A549 treated with CpdA at 1 μM for 4 hours (cell line): ENCODE results near the gene ZC3H8. TPM values are rescaled to one million over a fixed set of nuclear protein-coding genes. Genes with fewer than 3 reads are reported as not detected.

ENCODE experiments used
- total RNA-seq: library from RNA; stranded (reverse); fragments of 200-300 nt; extraction: Qiagen RNA extraction; gene quantifications from 5 replicates; pipeline ENCODE4 v1.2.3, GENCODE V29; 2022; ENCODE audit warnings: low read depth

The ZC3H8 gene
- 14.2 to 19.0 TPM (median 15.8 TPM) in 5 replicates for total RNA-seq

DNA sequence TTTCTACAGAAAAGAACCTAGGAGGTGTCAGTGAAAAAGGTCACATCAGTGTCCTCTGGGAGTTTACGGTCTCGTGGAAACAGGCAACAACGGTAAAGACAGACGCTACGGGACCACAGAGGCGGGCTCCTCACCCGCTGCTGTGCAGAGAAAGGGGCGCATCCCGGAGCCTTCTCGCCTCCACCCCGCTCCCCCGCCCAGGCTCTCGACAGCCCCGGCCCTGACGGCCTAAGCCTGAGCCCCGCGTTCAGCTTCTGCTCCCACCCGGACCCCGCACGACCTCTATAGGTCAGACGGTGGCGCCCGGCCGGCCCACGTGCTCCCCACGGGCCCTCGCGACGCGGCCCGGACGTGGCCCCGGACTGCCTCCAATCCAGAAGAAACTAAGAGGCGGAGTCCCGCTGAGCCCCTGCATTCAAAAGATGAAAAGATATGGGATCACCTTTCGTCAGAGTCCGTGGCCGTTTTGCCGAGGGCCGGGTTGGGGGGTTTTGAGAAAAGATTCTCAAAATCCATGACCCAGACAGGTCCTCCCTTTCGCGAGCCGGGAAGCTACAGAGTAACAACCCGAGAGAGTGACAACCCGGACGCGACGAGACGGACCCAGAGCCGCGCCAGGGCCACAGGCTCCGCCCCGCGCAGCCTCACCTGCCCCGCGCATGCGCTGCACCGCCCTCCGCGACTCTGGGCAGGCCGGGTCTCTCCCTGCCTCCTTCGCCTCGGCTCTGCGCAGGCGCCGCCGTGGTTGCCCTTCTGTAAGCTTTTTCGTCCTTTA, at the start of gene ZC3H8:
Gene ZC3H8, minus strand, starts transcription at position 577 of the 775 bp plus-strand sequence. Its CDS starts 61 bp downstream, at position 516.

DNA sequence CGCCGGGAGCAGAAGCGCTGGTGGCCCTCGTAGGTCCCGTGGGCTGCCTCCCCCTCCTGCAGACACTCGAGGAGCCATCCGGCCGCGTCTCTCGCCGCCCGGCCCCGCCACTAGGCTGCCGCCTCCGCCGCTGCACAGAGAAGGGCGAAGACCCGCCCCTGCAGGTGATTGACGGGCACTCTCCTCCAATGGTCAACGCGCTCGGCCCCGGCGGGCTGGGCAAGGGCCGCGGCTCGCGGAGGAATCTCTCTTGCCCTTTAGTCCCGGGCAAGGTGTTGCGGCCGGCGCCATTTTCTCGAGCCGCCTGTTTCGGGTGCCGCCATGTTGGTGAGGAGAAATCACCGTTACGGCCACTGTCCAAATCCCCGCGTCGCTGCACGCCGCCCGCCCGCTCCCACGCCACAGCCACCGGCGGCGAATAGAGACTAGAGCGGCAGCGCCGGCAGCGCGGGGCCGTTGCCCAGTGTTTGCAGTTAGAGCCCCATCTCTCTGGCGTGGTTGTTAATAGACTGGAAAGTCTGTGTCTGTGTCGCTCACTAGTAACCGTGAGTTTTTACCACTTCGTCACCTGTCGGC, 20.6 kb upstream of the ZC3H8 start, which contains the start of gene ZC3H6:
Gene ZC3H6, plus strand, starts transcription at position 287 of the 576 bp plus-strand sequence. CDS start 398 bp downstream, outside the sequence.

Other genes starting within 250 kb of the ZC3H8 start
- 14.5 to 19.3 TPM (median 18.3 TPM) in 5 replicates for gene TMEM87B, start 199.8 kb downstream of the ZC3H8 start, total RNA-seq
- gene FBLN7, start 116.7 kb downstream of the ZC3H8 start, total RNA-seq = 0.42 to 0.51 TPM (median 0.45 TPM) in 5 replicates
- gene ZC3H6, start 20.6 kb upstream of the ZC3H8 start, total RNA-seq = 0.33 to 0.59 TPM (median 0.44 TPM) in 5 replicates
- gene RGPD8, start 178.6 kb upstream of the ZC3H8 start, total RNA-seq = 2.2 to 4.6 TPM (median 3.4 TPM) in 5 replicates
- 34.6 to 41.6 TPM (median 36.3 TPM) in 5 replicates for gene TTL, start 227.1 kb upstream of the ZC3H8 start, total RNA-seq